ENCODE data around the gene SHISA5.
"Not testable (repeated sequence)": the region's sequence is repeated elsewhere in the genome, so short reads cannot be mapped to it uniquely, and the experiment has no call there.

DNA sequence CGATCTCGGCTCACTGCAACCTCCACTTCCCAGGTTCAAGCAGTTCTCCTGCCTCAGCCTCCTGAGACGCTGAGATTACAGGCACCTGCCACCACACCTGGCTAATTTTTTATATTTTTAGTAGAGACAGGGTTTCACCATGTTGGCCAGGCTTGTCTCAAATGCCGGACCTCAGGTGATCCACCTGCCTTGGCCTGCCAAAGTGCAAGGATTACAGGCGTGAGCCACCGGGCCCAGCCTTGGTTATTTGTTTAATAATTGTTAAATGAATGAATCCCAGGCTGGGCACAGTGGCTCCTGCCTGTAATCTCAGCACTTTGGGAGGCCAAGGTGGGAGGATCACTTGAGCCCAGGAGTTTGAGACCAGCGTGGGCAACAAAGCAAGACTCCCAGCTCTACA lies 42.2 kb downstream of the SHISA5 start:
- TF ChIP-seq, protein P1, sequence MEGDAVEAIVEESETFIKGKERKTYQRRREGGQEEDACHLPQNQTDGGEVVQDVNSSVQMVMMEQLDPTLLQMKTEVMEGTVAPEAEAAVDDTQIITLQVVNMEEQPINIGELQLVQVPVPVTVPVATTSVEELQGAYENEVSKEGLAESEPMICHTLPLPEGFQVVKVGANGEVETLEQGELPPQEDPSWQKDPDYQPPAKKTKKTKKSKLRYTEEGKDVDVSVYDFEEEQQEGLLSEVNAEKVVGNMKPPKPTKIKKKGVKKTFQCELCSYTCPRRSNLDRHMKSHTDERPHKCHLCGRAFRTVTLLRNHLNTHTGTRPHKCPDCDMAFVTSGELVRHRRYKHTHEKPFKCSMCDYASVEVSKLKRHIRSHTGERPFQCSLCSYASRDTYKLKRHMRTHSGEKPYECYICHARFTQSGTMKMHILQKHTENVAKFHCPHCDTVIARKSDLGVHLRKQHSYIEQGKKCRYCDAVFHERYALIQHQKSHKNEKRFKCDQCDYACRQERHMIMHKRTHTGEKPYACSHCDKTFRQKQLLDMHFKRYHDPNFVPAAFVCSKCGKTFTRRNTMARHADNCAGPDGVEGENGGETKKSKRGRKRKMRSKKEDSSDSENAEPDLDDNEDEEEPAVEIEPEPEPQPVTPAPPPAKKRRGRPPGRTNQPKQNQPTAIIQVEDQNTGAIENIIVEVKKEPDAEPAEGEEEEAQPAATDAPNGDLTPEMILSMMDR (IDR thresholded peaks at IDR 0.05 in 4 of 5, conservative IDR thresholded peaks at IDR 0.05 in 1 of 5) = not testable (repeated sequence)
- not testable (repeated sequence) for TF ChIP-seq POLR2A (IDR thresholded peaks at IDR 0.05)

Data from gastrocnemius medialis (tissue), 4 donors.